Right cardiac atrium (tissue), 5 donors: ENCODE measurements around the gene ZNF480. TPM values are rescaled to one million over a fixed set of nuclear protein-coding genes. Genes with fewer than 3 reads are reported as not detected.
A peak's percentile ranks its signal among the peaks of the same experiment; 100 is the strongest.
"Not testable (repeated sequence)": the region's sequence is repeated elsewhere in the genome, so short reads cannot be mapped to it uniquely, and the experiment has no call there.

Source experiments
- ATAC-seq, 2 donors: fragments of 200-7000 bp; cut with Tn5 transposase; one replicate each; pipeline versions ENCODE4 v1.8.0 to v1.9.1; 2020; ENCODE audit warnings: moderate library complexity in 2 of 2, mild to moderate bottlenecking in 1 of 2
- DNase-seq, 3 donors: peaks; one replicate each; pipeline ENCODE4 v3.0.0-alpha.2; 2020
- H3K27ac ChIP-seq: one replicate; pipeline ENCODE4 v1.5.1; 2013; ENCODE audit warnings: mild to moderate bottlenecking, low read length, control low read depth, moderate library complexity
- H3K27me3 ChIP-seq: one replicate; pipeline ENCODE4 v1.6.1; 2013; ENCODE audit not compliant: control insufficient read depth, insufficient read depth
- H3K4me1 ChIP-seq: one replicate; pipeline ENCODE4 v1.6.1; 2013; ENCODE audit warnings: low read length; ENCODE audit not compliant: control insufficient read depth, insufficient read depth
- H3K4me3 ChIP-seq: one replicate; pipeline ENCODE4 v1.5.1; 2013; ENCODE audit warnings: low read length, control low read depth
- H3K9me3 ChIP-seq: one replicate; pipeline ENCODE4 v1.6.1; 2013; ENCODE audit warnings: low read length; ENCODE audit not compliant: control insufficient read depth
- WGBS: extraction: QIAGEN DNeasy Blood & Tissue Kit; methylation state at CpG from one replicate; pipeline ENCODE4 v1.1.7; 2013; 5-methylcytosine and 5-hydroxymethylcytosine counted together
- intact Hi-C, 4 donors: fragments of 100-400 bp; cut with DNase I; formaldehyde crosslinking; loops; one replicate each; pipeline versions ENCODE4 v1.11.0 to v1.14.0; 2022 to 2023
- microRNA-seq, 2 donors: library from miRNA; unstranded; fragments of <30 nt; microRNA quantifications; one replicate each; pipeline ENCODE4 v1.2.0, GENCODE V29; 2020 to 2021
- polyA plus RNA-seq: library from polyadenylated mRNA; stranded (reverse); fragments of 200-250 nt; gene quantifications from one replicate; pipeline ENCODE4 v1.2.3, GENCODE V29; 2013
- total RNA-seq, 4 donors: library from RNA; stranded (reverse); fragmentation: NEBNext Ultra II Directional; extraction: Animal tissue kit (Norgen Biotek cat#: 25700); gene quantifications; one replicate each; pipeline ENCODE4 v1.2.1, GENCODE V29; 2021
- donor health status: healthy with polysubstance abuse.
- donor health status: DM: no; HTN: yes; CAD: no.
- donor health status: DM: no; HTN: no; CAD: no.
- donor health status: DM: no; HTN: yes; CAD: no; lungs with severe emphysema.
- donor health status: DM: yes; HTN: yes; CAD: no.

The ZNF480 gene
- total and polyA plus RNA-seq, 5 donors: 13.4 to 21.8 (median 17.3) TPM

- H3K27ac ChIP-seq, DNase-seq, H3K27me3 ChIP-seq, H3K4me3 ChIP-seq, intact Hi-C loops, H3K4me1 ChIP-seq, H3K9me3 ChIP-seq, ATAC-seq: not testable (repeated sequence)
- WGBS: 79% methylated on average over 3 of the region's 3 CpGs
Observed at GRCh38 chr19:52339022-52339421, 42.1 kb downstream of the ZNF480 start.

- Histone ChIP-seq H3K27ac (no peak overlapping the region), H3K9me3 (no peaks in the 10 kb centered on the region), H3K4me3 (no peak overlapping the region), H3K27me3 (no peaks in the 10 kb centered on the region), H3K4me1 (no peaks in the 10 kb centered on the region)
- WGBS: 19% methylated on average over 8 of the region's 8 CpGs
- ATAC-seq (peak; percentile 43 to 63), DNase-seq (peak; percentile 34 to 67 (median 66))
- intact Hi-C loops: no loop called here
Observed at GRCh38 chr19:52343548-52343947, 46.6 kb downstream of the ZNF480 start.

- intact Hi-C loops: no loop called here
- no peaks in the 10 kb centered on the region for H3K4me1 ChIP-seq
- DNase-seq (no peak), ATAC-seq (no peak)
- H3K4me3 ChIP-seq: no peak overlapping the region
- no peaks in the 10 kb centered on the region for H3K9me3 ChIP-seq
- no peaks in the 10 kb centered on the region for H3K27me3 ChIP-seq
- no peak overlapping the region for H3K27ac ChIP-seq
- 78% methylated on average over 6 of the region's 6 CpGs for WGBS
Observed at GRCh38 chr19:52345162-52345561, 48.2 kb downstream of the ZNF480 start.

GRCh38 chr19:52351512-52351911 is 54.5 kb downstream of the ZNF480 start:
- ATAC-seq (no peak), DNase-seq (no peak)
- Histone ChIP-seq H3K4me3 (no peak overlapping the region), H3K9me3 (no peaks in the 10 kb centered on the region), H3K4me1 (no peaks in the 10 kb centered on the region), H3K27me3 (no peaks in the 10 kb centered on the region), H3K27ac (no peak overlapping the region)
- 72% methylated on average over 9 of the region's 9 CpGs for WGBS
- intact Hi-C loops: no loop called here

GRCh38 chr19:52366414-52366824 is 69.5 kb downstream of the ZNF480 start:
- H3K4me3 ChIP-seq: no peak overlapping the region
- intact Hi-C loops: no loop called here
- peaks cover 6% of the 10 kb centered on the region for H3K9me3 ChIP-seq

GRCh38 chr19:52369559-52370340 is 72.8 kb downstream of the ZNF480 start, which contains the start of gene ZNF880:
TSS of gene ZNF880 (plus strand) at chr19:52369923. CDS start at chr19:52369966, 43 bp downstream.
- ATAC-seq (peak; percentile 100), DNase-seq (peak; percentile 96 to 98 (median 98))
- intact Hi-C loops: no loop called here
- no peaks in the 10 kb centered on the region for H3K27me3 ChIP-seq
- peak within 1 kb of the TSS; percentile 95 for H3K4me3 ChIP-seq
- H3K9me3 ChIP-seq: peaks cover 6% of the 10 kb centered on the region
- H3K4me1 ChIP-seq: no peaks in the 10 kb centered on the region
- 1% methylated on average over 52 of the region's 52 CpGs for WGBS
- H3K27ac ChIP-seq: peak within 1 kb of the TSS; percentile 98

More at GRCh38 chr19:52366414-52366824, 69.5 kb downstream of the ZNF480 start:
- Histone ChIP-seq H3K27me3 (no peaks in the 10 kb centered on the region), H3K27ac (no peak overlapping the region), H3K4me1 (no peaks in the 10 kb centered on the region)
- ATAC-seq (no peak), DNase-seq (no peak)
- WGBS: 98% methylated on average over 8 of the region's 8 CpGs

- WGBS: 38% methylated on average over 7 of the region's 7 CpGs
- intact Hi-C loops: no loop called here
- Histone ChIP-seq H3K27ac (peak overlapping the region; percentile 98), H3K4me3 (peak overlapping the region; percentile 95), H3K27me3 (no peaks in the 10 kb centered on the region), H3K9me3 (peaks cover 6% of the 10 kb centered on the region), H3K4me1 (no peaks in the 10 kb centered on the region)
- ATAC-seq (no peak), DNase-seq (no peak)
Observed at GRCh38 chr19:52370341-52370710, 73.4 kb downstream of the ZNF480 start.

Small RNAs within 50 kb of the gene (microRNA-seq; reads per million reads assigned to microRNA genes)
- 2.5 to 2.7 reads per million in 2 donors for gene MIR643

Other genes starting within 250 kb of the ZNF480 start
- gene ZNF432, start 248.3 kb upstream of the ZNF480 start, total RNA-seq: 10 to 100 TPM in 3 of 4 donors, 1 to 10 TPM in 1; 8.3 to 13.5 (median 12.5) TPM
- 6.2 TPM for gene ZNF432, start 248.3 kb upstream of the ZNF480 start, polyA plus RNA-seq
- gene ZNF841, start 201.4 kb upstream of the ZNF480 start, total RNA-seq: 10 to 100 TPM; 11.0 to 17.9 (median 13.1) TPM
- 4.7 TPM for gene ZNF841, start 201.4 kb upstream of the ZNF480 start, polyA plus RNA-seq
- 1 to 10 TPM; 5.7 to 8.2 (median 6.6) TPM for gene ZNF616, start 157.2 kb upstream of the ZNF480 start, total RNA-seq
- gene ZNF616, start 157.2 kb upstream of the ZNF480 start, polyA plus RNA-seq: 1.6 TPM
- gene ZNF836, start 125.5 kb upstream of the ZNF480 start, total RNA-seq: 1 to 10 TPM; 5.6 to 9.4 (median 8.6) TPM
- 3.4 TPM for gene ZNF836, start 125.5 kb upstream of the ZNF480 start, polyA plus RNA-seq
- 100 to 1,000 TPM; 370 to 446 (median 409) TPM for gene PPP2R1A, start 107.1 kb upstream of the ZNF480 start, total RNA-seq
- gene PPP2R1A, start 107.1 kb upstream of the ZNF480 start, polyA plus RNA-seq: 235 TPM
- gene ZNF766, start 27.6 kb upstream of the ZNF480 start, total RNA-seq: 10 to 100 TPM; 11.5 to 14.9 (median 12.4) TPM
- 3.8 TPM for gene ZNF766, start 27.6 kb upstream of the ZNF480 start, polyA plus RNA-seq
- gene ZNF610, start 39.1 kb downstream of the ZNF480 start, total RNA-seq: 1 to 10 TPM; 1.4 to 3.4 (median 3.3) TPM
- 2.8 TPM for gene ZNF610, start 39.1 kb downstream of the ZNF480 start, polyA plus RNA-seq
- 10 to 100 TPM; 18.1 to 24.1 (median 20.9) TPM for gene ZNF880, start 72.8 kb downstream of the ZNF480 start, total RNA-seq
- 18.3 TPM for gene ZNF880, start 72.8 kb downstream of the ZNF480 start, polyA plus RNA-seq
- gene ZNF528, start 100.7 kb downstream of the ZNF480 start, total RNA-seq: 10 to 100 TPM; 17.9 to 21.3 (median 19.4) TPM
- 14.4 TPM for gene ZNF528, start 100.7 kb downstream of the ZNF480 start, polyA plus RNA-seq
- gene ZNF534, start 132.0 kb downstream of the ZNF480 start, total RNA-seq: under 1 TPM; 0.50 to 0.59 (median 0.55) TPM
- gene ZNF534, start 132.0 kb downstream of the ZNF480 start, polyA plus RNA-seq: 0.34 TPM
- gene ZNF578, start 156.4 kb downstream of the ZNF480 start, total RNA-seq: 1 to 10 TPM; 2.3 to 4.8 (median 2.9) TPM
- gene ZNF578, start 156.4 kb downstream of the ZNF480 start, polyA plus RNA-seq: 1.2 TPM
- gene ZNF808, start 230.5 kb downstream of the ZNF480 start, total RNA-seq: 10 to 100 TPM; 27.6 to 34.2 (median 30.3) TPM
- 9.0 TPM for gene ZNF808, start 230.5 kb downstream of the ZNF480 start, polyA plus RNA-seq